H9 (cell line): ENCODE results near the gene TPM2. TPM values are rescaled to one million over a fixed set of nuclear protein-coding genes. Genes with fewer than 3 reads are reported as not detected.

ENCODE experiments used
- DNase-seq: peaks from one replicate; pipeline ENCODE4 v3.0.0-alpha.2; 2017
- H2AFZ ChIP-seq: one replicate; pipeline ENCODE4 v1.6.1; 2013; ENCODE audit warnings: mild to moderate bottlenecking, low read length, control low read depth, moderate library complexity
- H2AK5ac ChIP-seq: 2 replicates; pipeline ENCODE4 v1.6.1; 2013; ENCODE audit warnings: low read length, control low read depth, mixed read lengths; ENCODE audit not compliant: insufficient read length
- H2BK120ac ChIP-seq: one replicate; pipeline ENCODE4 v1.6.1; 2013; ENCODE audit warnings: low read depth, mild to moderate bottlenecking, low read length, control low read depth, inconsistent platforms; ENCODE audit not compliant: poor library complexity, severe bottlenecking
- H2BK12ac ChIP-seq: 2 replicates; pipeline ENCODE4 v1.6.1; 2013; ENCODE audit warnings: low read length, control low read depth, mixed read lengths, low read depth; ENCODE audit not compliant: insufficient read length
- H2BK15ac ChIP-seq: 2 replicates; pipeline ENCODE4 v1.6.1; 2013; ENCODE audit warnings: low read depth, low read length, control low read depth
- H2BK20ac ChIP-seq: one replicate; pipeline ENCODE4 v1.6.1; 2013; ENCODE audit warnings: low read depth, mild to moderate bottlenecking, low read length, control low read depth, inconsistent platforms; ENCODE audit not compliant: poor library complexity, severe bottlenecking
- H2BK5ac ChIP-seq: 2 replicates; pipeline ENCODE4 v1.6.1; 2013; ENCODE audit warnings: low read length, control low read depth, mixed read lengths; ENCODE audit not compliant: insufficient read length
- H3K14ac ChIP-seq: 2 replicates; pipeline ENCODE4 v1.6.1; 2013; ENCODE audit warnings: low read length, control low read depth; ENCODE audit not compliant: insufficient read depth
- H3K18ac ChIP-seq: 2 replicates; pipeline ENCODE4 v1.6.1; 2013; ENCODE audit warnings: low read depth, mild to moderate bottlenecking, mixed read lengths, low read length, control low read depth; ENCODE audit not compliant: insufficient read length
- H3K23ac ChIP-seq: 2 replicates; pipeline ENCODE4 v1.6.1; 2013; ENCODE audit warnings: low read length, control low read depth, mixed read lengths, low read depth; ENCODE audit not compliant: insufficient read length
- H3K23me2 ChIP-seq: 2 replicates; pipeline ENCODE4 v1.6.1; 2013; ENCODE audit warnings: low read depth, mild to moderate bottlenecking, mixed read lengths, low read length, control low read depth; ENCODE audit not compliant: insufficient read length, poor library complexity, severe bottlenecking
- H3K27ac ChIP-seq: 2 replicates; pipeline ENCODE4 v1.5.1; 2013; ENCODE audit warnings: low read length, control low read depth, mixed read lengths, low read depth; ENCODE audit not compliant: insufficient read length
- H3K27me3 ChIP-seq: 2 replicates; pipeline ENCODE4 v1.6.1; 2013; ENCODE audit warnings: low read length, control low read depth, inconsistent platforms; ENCODE audit not compliant: insufficient read depth
- H3K4ac ChIP-seq: 2 replicates; pipeline ENCODE4 v1.6.1; 2013; ENCODE audit warnings: low read depth, mild to moderate bottlenecking, control low read depth, inconsistent platforms, low read length, moderate library complexity
- H3K4me1 ChIP-seq: 2 replicates; pipeline ENCODE4 v1.6.1; 2013; ENCODE audit warnings: low read length, control low read depth, inconsistent platforms; ENCODE audit not compliant: insufficient read depth
- H3K4me2 ChIP-seq: 2 replicates; pipeline ENCODE4 v1.6.1; 2013; ENCODE audit warnings: low read length, control low read depth, mixed read lengths; ENCODE audit not compliant: insufficient read length, insufficient read depth
- H3K56ac ChIP-seq: 2 replicates; pipeline ENCODE4 v1.6.1; 2013; ENCODE audit warnings: low read depth, mild to moderate bottlenecking, mixed read lengths, low read length, control low read depth; ENCODE audit not compliant: insufficient read length
- H3K79me1 ChIP-seq: 2 replicates; pipeline ENCODE4 v1.6.1; 2013; ENCODE audit warnings: low read depth, mild to moderate bottlenecking, moderate library complexity, low read length, control low read depth, inconsistent platforms; ENCODE audit not compliant: insufficient read depth, poor library complexity, severe bottlenecking
- H3K79me2 ChIP-seq: 2 replicates; pipeline ENCODE4 v1.6.1; 2013; ENCODE audit warnings: low read length, control low read depth, inconsistent platforms; ENCODE audit not compliant: insufficient read depth
- H3K9ac ChIP-seq: 2 replicates; pipeline ENCODE4 v1.6.1; 2013; ENCODE audit warnings: low read length, control low read depth, mixed read lengths; ENCODE audit not compliant: insufficient read length; ENCODE audit errors: extremely low read depth
- H3K9me3 ChIP-seq: one replicate; pipeline ENCODE4 v1.6.1; 2013; ENCODE audit warnings: low read depth, low read length, inconsistent platforms; ENCODE audit not compliant: control insufficient read depth
- H3T11ph ChIP-seq: one replicate; pipeline ENCODE4 v1.6.1; 2013; ENCODE audit warnings: mild to moderate bottlenecking, low read length, control low read depth, inconsistent platforms
- H4K20me1 ChIP-seq: one replicate; pipeline ENCODE4 v1.6.1; 2013; ENCODE audit not compliant: control insufficient read depth, insufficient read length, insufficient read depth
- H4K5ac ChIP-seq: 2 replicates; pipeline ENCODE4 v1.6.1; 2013; ENCODE audit warnings: low read depth, mild to moderate bottlenecking, mixed read lengths, low read length, control low read depth; ENCODE audit not compliant: insufficient read length
- H4K8ac ChIP-seq: replicated peaks from 2 replicates; pipeline ENCODE4 v1.6.1; 2013; ENCODE audit warnings: low read length, control low read depth, mixed read lengths, low read depth; ENCODE audit not compliant: insufficient read length
- H4K91ac ChIP-seq: 2 replicates; pipeline ENCODE4 v1.6.1; 2013; ENCODE audit warnings: low read depth, mild to moderate bottlenecking, moderate library complexity, mixed read lengths, low read length, control low read depth; ENCODE audit not compliant: insufficient read length
- H3K27ac Mint-ChIP-seq, 3 experiments: 2 replicates in 2 of 3; 3 replicates in 1 of 3; pipeline ENCODE4 v1.8.0; 2020 to 2021; ENCODE audit warnings: mixed read lengths in 3 of 3, mild to moderate bottlenecking in 1 of 3, moderate library complexity in 1 of 3
- H3K27me3 Mint-ChIP-seq: 2 replicates; pipeline ENCODE4 v1.8.0; 2021; ENCODE audit warnings: low read depth, mild to moderate bottlenecking, moderate library complexity, mixed read lengths
- H3K36me3 Mint-ChIP-seq, 3 experiments: 2 replicates in 2 of 3; 3 replicates in 1 of 3; pipeline ENCODE4 v1.8.0; 2020 to 2021; ENCODE audit warnings: low read depth in 3 of 3, mixed read lengths in 3 of 3; ENCODE audit not compliant: insufficient read depth in 1 of 3
- H3K4me1 Mint-ChIP-seq, 2 experiments: 2 replicates each; pipeline ENCODE4 v1.8.0; 2020; ENCODE audit warnings: mixed read lengths in 2 of 2
- H3K4me3 Mint-ChIP-seq, 2 experiments: 2 replicates in 1 of 2; 3 replicates in 1 of 2; pipeline ENCODE4 v1.8.0; 2020 to 2021; ENCODE audit warnings: mild to moderate bottlenecking in 2 of 2, mixed read lengths in 2 of 2, moderate library complexity in 1 of 2
- H3K9me3 Mint-ChIP-seq, 2 experiments: 2 replicates in 1 of 2; 3 replicates in 1 of 2; pipeline ENCODE4 v1.8.0; 2020; ENCODE audit warnings: mild to moderate bottlenecking in 2 of 2, mixed read lengths in 2 of 2, moderate library complexity in 1 of 2
- CTCF ChIP-seq: fragments of 200-600 bp; sonication (generic); conservative IDR thresholded peaks from 3 replicates; pipeline ENCODE4 v1.8.0; 2021; ENCODE audit warnings: antibody characterized with exemption, mild to moderate bottlenecking
- WGBS: extraction: QIAGEN DNeasy Blood & Tissue Kit; methylation state at CpG from one replicate; pipeline ENCODE4 v1.1.7; 2013; ENCODE audit warnings: missing lambda C conversion rate, low lambda C conversion rate, mixed read lengths; ENCODE audit not compliant: insufficient read length; ENCODE audit errors: extremely low coverage; 5-methylcytosine and 5-hydroxymethylcytosine counted together
- total RNA-seq: library from RNA; stranded (reverse); gene quantifications from 2 replicates; pipeline ENCODE4 v1.2.1, GENCODE V29; 2021

Gene TPM2
- total RNA-seq, 1 experiment from 2014 or later, result 225 TPM

DNA sequence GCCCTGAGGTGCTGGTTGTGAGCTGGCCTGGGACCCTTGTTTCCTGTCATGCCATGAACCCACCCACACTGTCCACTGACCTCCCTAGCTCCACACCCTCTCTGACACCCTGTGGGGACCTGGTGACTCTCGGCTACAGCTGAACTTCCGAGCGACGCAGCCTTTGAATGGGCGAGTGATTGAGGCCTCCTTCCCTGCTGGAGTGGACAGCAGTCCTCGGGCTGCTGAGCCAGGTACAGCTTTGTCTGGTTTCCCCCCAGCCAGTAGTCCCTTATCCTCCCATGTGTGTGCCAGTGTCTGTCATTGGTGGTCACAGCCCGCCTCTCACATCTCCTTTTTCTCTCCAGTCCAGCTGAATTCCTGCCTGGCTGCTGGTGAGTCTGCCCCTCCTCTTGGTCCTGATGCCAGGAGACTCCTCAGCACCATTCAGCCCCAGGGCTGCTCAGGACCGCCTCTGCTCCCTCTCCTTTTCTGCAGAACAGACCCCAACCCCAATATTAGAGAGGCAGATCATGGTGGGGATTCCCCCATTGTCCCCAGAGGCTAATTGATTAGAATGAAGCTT, 9.9 kb downstream of the TPM2 start:
- Mint-ChIP-seq H3K27ac (no peak overlapping the region), H3K36me3 (peaks cover 26 to 31% (median 31%) of the 10 kb centered on the region in 3 experiments; a peak in 6 of 7 replicates), H3K4me3 (no peak overlapping the region), H3K4me1 (peaks cover 22 to 28% of the 10 kb centered on the region in 2 experiments), H3K9me3 (no peaks in the 10 kb centered on the region), H3K27me3 (peaks cover 20% of the 10 kb centered on the region)
- Histone ChIP-seq H3K23ac (no peak overlapping the region), H3K4me1 (no peaks in the 10 kb centered on the region; the same call in none of the 2 replicates), H3K23me2 (no peaks in the 10 kb centered on the region), H3K79me1 (no peaks in the 10 kb centered on the region), H3K4me2 (no peak overlapping the region), H3K27ac (no peak overlapping the region), H3K9ac (no peak overlapping the region), H2BK120ac (no peak overlapping the region), H4K91ac (no peak overlapping the region), H4K20me1 (no peaks in the 10 kb centered on the region), H3K56ac (no peak overlapping the region), H2AK5ac (no peak overlapping the region), H3K79me2 (no peaks in the 10 kb centered on the region), H3K4ac (no peak overlapping the region), H3T11ph (no peak overlapping the region), H2AFZ (no peak overlapping the region), H2BK20ac (no peak overlapping the region), H3K18ac (no peak overlapping the region), H2BK12ac (no peak overlapping the region), H2BK15ac (no peak overlapping the region), H3K27me3 (no peaks in the 10 kb centered on the region; the same call in 1 of the 2 replicates), H2BK5ac (no peak overlapping the region), H3K14ac (no peak overlapping the region), H4K5ac (no peak overlapping the region), H3K9me3 (no peaks in the 10 kb centered on the region), H4K8ac (no peak overlapping the region)
- no peak for DNase-seq
- TF ChIP-seq CTCF, result no peak
- WGBS, result no CpG with 5 or more reads among the region's 8 CpGs
